Measurements from ENCODE around the gene HRH3. TPM values are rescaled to one million over a fixed set of nuclear protein-coding genes. Genes with fewer than 3 reads are reported as not detected.

HRH3 gene
- total RNA-seq, 4 donors from 2014 or later = not detected

- no peak overlapping the region for H3K4me3 ChIP-seq
- TF ChIP-seq POLR2AphosphoS5 (IDR thresholded peaks at IDR 0.05) = no peak
- in situ Hi-C loops (cut with MboI; ENCODE audit: low pct_ligation_motif_present in 1 of 4, low pct_unique_long_range_greater_than_20kb in 1 of 4, low sequenced_read_pairs in 3 of 4) = no loop called here
- no peaks in the 10 kb centered on the region for H3K9me3 ChIP-seq
- peaks cover 18% of the 10 kb centered on the region for H3K27me3 ChIP-seq
- no peaks in the 10 kb centered on the region for H3K4me1 ChIP-seq
- H3K36me3 ChIP-seq = no peaks in the 10 kb centered on the region
- WGBS, 2 donors (ENCODE audit: low coverage in 1 of 2) = 90 to 97% methylated on average over 2 of the region's 2 CpGs
- no peak overlapping the region for H3K27ac ChIP-seq
- intact Hi-C loops (cut with DNase I; ENCODE audit: low total_unique reads) = loop anchor here (10.0 kb wide), 1 partner anchor 45 kb away; the partner anchor contains the start of gene MTG2
- DNase-seq = no peak
Observed at GRCh38 chr20:62230276-62230675, 10.2 kb upstream of the HRH3 start.

GRCh38 chr20:62229667-62230066, 9.6 kb upstream of the HRH3 start:
- Histone ChIP-seq H3K27me3 (peaks cover 22% of the 10 kb centered on the region), H3K4me1 (no peaks in the 10 kb centered on the region), H3K27ac (no peak overlapping the region), H3K9me3 (no peaks in the 10 kb centered on the region), H3K36me3 (no peaks in the 10 kb centered on the region), H3K4me3 (no peak overlapping the region)
- no peak for DNase-seq
- TF ChIP-seq EP300 (IDR thresholded peaks at IDR 0.05; ENCODE audit: low read depth) (no peak), CTCF (IDR thresholded peaks at IDR 0.05) (no peak), POLR2A (IDR thresholded peaks at IDR 0.05) (no peak), POLR2AphosphoS5 (IDR thresholded peaks at IDR 0.05) (no peak)
- in situ Hi-C loops (cut with MboI; ENCODE audit: low pct_ligation_motif_present in 1 of 4, low pct_unique_long_range_greater_than_20kb in 1 of 4, low sequenced_read_pairs in 3 of 4) = no loop called here
- intact Hi-C loops (cut with DNase I; ENCODE audit: low total_unique reads) = loop anchor here (10.0 kb wide), 1 partner anchor 45 kb away; the partner anchor contains the start of gene MTG2
- 68 to 70% methylated on average over 4 of the region's 4 CpGs for WGBS, 2 donors (ENCODE audit: low coverage in 1 of 2)

- in situ Hi-C loops (cut with MboI; ENCODE audit: low pct_ligation_motif_present in 1 of 4, low pct_unique_long_range_greater_than_20kb in 1 of 4, low sequenced_read_pairs in 3 of 4) = no loop called here
Observed at GRCh38 chr20:62228982-62229545, 9.0 kb upstream of the HRH3 start.

GRCh38 chr20:62227977-62228958, 8.2 kb upstream of the HRH3 start:
- H3K9me3 ChIP-seq = no peaks in the 10 kb centered on the region
- 22 to 38% methylated on average over 7 to 35 of the region's 37 CpGs for WGBS, 2 donors (ENCODE audit: low coverage in 1 of 2)
- H3K36me3 ChIP-seq = no peaks in the 10 kb centered on the region
- in situ Hi-C loops (cut with MboI; ENCODE audit: low pct_ligation_motif_present in 1 of 4, low pct_unique_long_range_greater_than_20kb in 1 of 4, low sequenced_read_pairs in 3 of 4) (no loop called here), intact Hi-C loops (cut with DNase I; ENCODE audit: low total_unique reads) (no loop called here)
- DNase-seq = peak; percentile 29
- H3K27ac ChIP-seq = no peak overlapping the region
- H3K4me3 ChIP-seq = no peak overlapping the region
- no peaks in the 10 kb centered on the region for H3K4me1 ChIP-seq
- peaks cover 36% of the 10 kb centered on the region for H3K27me3 ChIP-seq
- TF ChIP-seq POLR2A (IDR thresholded peaks at IDR 0.05) (no peak), EP300 (IDR thresholded peaks at IDR 0.05; ENCODE audit: low read depth) (no peak), POLR2AphosphoS5 (IDR thresholded peaks at IDR 0.05) (no peak), CTCF (IDR thresholded peaks at IDR 0.05) (no peak)

More at GRCh38 chr20:62228982-62229545, 9.0 kb upstream of the HRH3 start:
- no peaks in the 10 kb centered on the region for H3K4me1 ChIP-seq
- no peak overlapping the region for H3K27ac ChIP-seq
- no peak for TF ChIP-seq POLR2A (IDR thresholded peaks at IDR 0.05)
- no peak for TF ChIP-seq EP300 (IDR thresholded peaks at IDR 0.05; ENCODE audit: low read depth)
- no peak for TF ChIP-seq POLR2AphosphoS5 (IDR thresholded peaks at IDR 0.05)
- TF ChIP-seq CTCF (IDR thresholded peaks at IDR 0.05) = no peak
- peaks cover 28% of the 10 kb centered on the region for H3K27me3 ChIP-seq
- no peak overlapping the region for H3K4me3 ChIP-seq
- no peak for DNase-seq
- H3K36me3 ChIP-seq = no peaks in the 10 kb centered on the region
- no peaks in the 10 kb centered on the region for H3K9me3 ChIP-seq
- WGBS, 2 donors (ENCODE audit: low coverage in 1 of 2) = 66 to 81% methylated on average over 5 to 7 of the region's 7 CpGs
- intact Hi-C loops (cut with DNase I; ENCODE audit: low total_unique reads) = no loop called here

Measured in transverse colon (tissue), 4 donors.